22Rv1 (cell line): ENCODE data around the gene IFT20.

ENCODE experiments used
- H3K27ac ChIP-seq: fragments of 450-650 bp; 2 replicates; pipeline ENCODE4 v1.5.1; 2017
- ZFX ChIP-seq: fragments of 450-650 bp; IDR thresholded peaks from 2 replicates; pipeline ENCODE4 v1.6.1; 2017; ENCODE audit warnings: antibody characterized with exemption, borderline replicate concordance
- TF ChIP-seq, protein P1 (sequence below): fragments of 450-650 bp; IDR thresholded peaks from 2 replicates; pipeline ENCODE4 v1.5.1; 2017; ENCODE audit warnings: mild to moderate bottlenecking

Gene IFT20, protein sequence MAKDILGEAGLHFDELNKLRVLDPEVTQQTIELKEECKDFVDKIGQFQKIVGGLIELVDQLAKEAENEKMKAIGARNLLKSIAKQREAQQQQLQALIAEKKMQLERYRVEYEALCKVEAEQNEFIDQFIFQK

DNA sequence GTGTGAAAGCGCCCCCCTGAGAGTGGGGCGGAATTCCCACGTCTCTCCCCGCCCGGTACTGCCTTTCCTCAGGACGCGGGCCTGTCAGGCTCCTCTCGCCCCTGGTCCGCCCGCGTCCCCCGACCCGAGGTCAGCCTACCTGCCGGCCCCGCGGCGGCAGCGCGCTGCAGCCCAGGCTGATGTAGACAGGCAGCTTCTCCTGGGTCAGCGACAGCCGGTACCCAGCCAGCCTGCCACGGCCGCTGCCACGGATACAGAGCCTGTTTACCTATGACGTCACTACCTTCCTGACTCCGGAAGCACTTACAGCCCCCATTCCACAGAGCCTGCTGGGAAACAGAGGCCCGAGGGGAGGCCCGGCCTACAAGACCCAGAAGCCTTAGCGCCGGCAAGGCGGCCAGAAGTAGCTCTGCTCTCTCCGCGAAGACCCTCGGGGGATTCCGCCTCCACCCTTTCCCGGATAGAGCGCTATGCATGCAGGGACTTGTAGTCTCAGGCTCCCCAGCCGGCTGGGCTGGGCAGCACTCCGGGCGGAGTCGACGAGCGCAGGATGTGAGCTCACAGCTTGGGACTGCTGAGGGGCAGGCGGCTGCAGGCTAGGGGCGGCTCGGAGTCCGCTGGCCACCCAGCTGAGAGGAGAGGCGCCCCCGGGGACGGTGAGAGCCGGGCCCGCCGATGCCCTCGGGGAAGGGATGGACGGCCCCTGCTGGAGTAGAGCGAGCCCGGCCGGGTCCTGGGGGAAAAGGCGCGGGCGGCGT is at the start of gene IFT20, which contains the start of gene TNFAIP1:
Gene IFT20, minus strand, starts transcription at position 272 of the 758 bp plus-strand sequence. CDS start 3,487 bp downstream, outside the sequence.
Gene TNFAIP1, plus strand, starts transcription at position 561 of the 758 bp plus-strand sequence. CDS start 3,761 bp downstream, outside the sequence.
- no peak for TF ChIP-seq ZFX
- TF ChIP-seq, protein P1, sequence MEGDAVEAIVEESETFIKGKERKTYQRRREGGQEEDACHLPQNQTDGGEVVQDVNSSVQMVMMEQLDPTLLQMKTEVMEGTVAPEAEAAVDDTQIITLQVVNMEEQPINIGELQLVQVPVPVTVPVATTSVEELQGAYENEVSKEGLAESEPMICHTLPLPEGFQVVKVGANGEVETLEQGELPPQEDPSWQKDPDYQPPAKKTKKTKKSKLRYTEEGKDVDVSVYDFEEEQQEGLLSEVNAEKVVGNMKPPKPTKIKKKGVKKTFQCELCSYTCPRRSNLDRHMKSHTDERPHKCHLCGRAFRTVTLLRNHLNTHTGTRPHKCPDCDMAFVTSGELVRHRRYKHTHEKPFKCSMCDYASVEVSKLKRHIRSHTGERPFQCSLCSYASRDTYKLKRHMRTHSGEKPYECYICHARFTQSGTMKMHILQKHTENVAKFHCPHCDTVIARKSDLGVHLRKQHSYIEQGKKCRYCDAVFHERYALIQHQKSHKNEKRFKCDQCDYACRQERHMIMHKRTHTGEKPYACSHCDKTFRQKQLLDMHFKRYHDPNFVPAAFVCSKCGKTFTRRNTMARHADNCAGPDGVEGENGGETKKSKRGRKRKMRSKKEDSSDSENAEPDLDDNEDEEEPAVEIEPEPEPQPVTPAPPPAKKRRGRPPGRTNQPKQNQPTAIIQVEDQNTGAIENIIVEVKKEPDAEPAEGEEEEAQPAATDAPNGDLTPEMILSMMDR = no peak

DNA sequence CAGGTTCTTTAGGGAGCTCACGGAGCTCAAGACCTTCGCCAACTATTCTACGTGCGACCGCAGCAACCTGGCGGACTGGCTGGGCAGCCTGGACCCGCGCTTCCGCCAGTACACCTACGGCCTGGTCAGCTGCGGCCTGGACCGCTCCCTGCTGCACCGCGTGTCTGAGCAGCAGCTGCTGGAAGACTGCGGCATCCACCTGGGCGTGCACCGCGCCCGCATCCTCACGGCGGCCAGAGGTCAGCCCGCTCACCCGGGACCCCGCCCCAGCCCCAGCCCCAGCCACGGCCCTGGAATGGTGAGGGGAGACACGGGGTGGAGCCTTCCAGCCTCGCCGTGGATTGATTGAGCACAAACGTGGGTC is 49.7 kb upstream of the IFT20 start:
- TF ChIP-seq ZFX = no peak
- TF ChIP-seq, protein P1 = no peak
- H3K27ac ChIP-seq = peak overlapping the region; percentile 90

More for the DNA sequence above, at the start of gene IFT20, which contains the start of gene TNFAIP1:
- peak within 1 kb of the TSS; percentile 70 for H3K27ac ChIP-seq

DNA sequence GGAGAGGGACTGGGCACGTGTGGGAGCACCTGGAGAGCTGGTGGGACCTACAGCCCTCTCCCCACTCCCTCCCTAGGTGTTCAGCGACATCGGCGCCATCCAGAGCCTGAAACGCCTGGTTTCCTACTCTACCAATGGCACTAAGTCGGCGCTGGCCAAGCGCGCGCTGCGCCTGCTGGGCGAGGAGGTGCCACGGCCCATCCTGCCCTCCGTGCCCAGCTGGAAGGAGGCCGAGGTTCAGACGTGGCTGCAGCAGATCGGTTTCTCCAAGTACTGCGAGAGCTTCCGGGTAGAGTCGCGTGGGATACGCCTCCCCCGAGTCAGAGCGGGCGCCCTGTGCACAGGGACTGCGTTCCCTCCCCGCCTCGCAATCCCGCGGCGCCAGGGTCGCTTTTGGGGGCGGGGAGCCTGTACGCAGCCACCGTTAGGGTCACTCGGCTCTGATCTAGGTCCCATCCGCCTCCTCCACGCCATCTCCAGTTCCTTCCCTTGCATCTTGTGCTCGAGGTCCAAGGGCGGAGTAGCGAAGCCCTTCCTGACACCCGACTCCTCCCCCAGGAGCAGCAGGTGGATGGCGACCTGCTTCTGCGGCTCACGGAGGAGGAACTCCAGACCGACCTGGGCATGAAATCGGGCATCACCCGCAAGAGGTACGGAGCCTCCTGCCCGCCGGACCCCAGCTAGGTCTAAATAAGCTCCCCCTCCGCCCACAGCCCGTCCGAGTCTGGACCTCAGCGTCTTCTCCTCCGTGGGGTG is 49.2 kb upstream of the IFT20 start:
- H3K27ac ChIP-seq = peak overlapping the region; percentile 90
- TF ChIP-seq ZFX = no peak
- TF ChIP-seq, protein P1 = no peak

DNA sequence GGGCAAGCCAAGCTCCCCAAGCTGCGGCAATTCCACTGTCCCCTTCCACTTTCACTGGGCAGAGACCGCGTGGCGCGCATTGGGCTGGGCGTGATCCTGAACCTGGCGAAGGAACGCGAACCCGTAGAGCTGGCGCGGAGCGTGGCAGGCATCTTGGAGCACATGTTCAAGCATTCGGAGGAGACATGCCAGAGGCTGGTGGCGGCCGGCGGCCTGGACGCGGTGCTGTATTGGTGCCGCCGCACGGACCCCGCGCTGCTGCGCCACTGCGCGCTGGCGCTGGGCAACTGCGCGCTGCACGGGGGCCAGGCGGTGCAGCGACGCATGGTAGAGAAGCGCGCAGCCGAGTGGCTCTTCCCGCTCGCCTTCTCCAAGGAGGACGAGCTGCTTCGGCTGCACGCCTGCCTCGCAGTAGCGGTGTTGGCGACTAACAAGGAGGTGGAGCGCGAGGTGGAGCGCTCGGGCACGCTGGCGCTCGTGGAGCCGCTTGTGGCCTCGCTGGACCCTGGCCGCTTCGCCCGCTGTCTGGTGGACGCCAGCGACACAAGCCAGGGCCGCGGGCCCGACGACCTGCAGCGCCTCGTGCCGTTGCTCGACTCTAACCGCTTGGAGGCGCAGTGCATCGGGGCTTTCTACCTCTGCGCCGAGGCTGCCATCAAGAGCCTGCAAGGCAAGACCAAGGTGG is 46.0 kb upstream of the IFT20 start:
- H3K27ac ChIP-seq = peak overlapping the region; percentile 70
- TF ChIP-seq ZFX = no peak
- TF ChIP-seq, protein P1 = no peak

DNA sequence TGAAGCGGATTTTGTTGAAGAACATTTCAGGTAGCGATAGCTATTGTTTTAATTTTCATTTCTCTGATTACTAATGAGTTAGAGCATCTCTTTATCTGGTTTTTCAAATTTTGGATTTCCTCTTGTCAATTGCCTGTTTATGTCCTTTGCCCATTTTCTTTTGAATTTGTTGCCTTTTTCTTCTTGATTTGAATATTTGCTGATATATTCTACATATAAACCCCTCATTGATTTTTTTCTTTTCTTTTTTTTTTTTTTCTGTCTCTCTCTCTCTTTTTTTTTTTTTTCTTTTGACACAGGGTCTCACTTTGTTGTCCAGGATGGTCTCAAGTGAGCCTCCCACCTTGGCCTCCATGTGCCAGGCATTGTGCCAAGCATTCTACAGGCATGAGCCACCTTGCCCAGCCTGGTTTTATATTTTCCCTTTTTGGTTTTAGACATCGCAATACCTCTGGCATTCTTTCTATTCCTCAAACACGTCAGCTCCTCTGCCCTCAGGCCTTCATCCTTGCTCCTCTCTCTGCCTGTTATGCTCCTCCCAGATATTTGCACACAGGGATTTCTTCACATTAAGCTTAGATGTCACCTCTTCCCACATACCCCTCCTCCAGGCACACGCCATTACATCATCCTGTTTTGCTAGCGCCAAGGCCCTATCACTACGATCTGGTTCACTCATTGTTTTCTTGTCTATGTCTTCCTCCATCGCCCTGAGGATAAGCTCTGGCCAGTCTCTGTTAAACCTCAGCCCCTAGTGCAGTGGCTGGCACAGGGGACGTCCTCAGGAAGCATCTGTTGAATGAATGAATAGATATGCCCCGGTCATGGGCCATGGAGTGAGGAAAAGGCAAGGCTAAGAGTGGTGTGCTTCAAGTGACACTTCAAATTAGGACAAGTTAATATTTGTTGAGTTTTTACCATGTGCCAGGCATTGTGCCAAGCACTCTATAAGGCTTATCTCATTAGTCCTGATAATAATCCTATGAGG is 44.8 kb upstream of the IFT20 start:
- peak overlapping the region; percentile 70 for H3K27ac ChIP-seq
- TF ChIP-seq, protein P1 = no peak
- no peak for TF ChIP-seq ZFX

DNA sequence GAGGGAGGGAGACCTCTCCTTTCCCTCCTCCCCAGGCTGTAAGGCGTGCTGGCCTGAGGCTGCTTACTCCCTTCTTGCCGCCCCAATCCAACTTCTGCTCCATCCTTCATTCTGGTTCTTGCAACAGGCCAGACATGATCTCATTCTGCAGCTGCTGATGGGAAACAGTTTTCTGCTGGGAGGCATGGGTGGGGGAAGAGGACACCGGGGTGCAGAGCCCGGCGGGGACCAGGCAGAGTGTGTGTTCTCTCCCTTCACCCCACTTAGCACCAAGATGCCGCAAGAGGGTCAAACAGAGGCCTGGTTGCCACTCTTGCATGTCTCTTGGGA is 37.6 kb upstream of the IFT20 start:
- peak overlapping the region; percentile 86 for H3K27ac ChIP-seq
- TF ChIP-seq, protein P1 = no peak
- TF ChIP-seq ZFX = no peak
